Measurements from ENCODE around the gene ALG12.

GRCh38 chr22:49866134-49866533, 52.1 kb downstream of the ALG12 start:
- no peak for TF ChIP-seq CTCF (IDR thresholded peaks at IDR 0.05; ENCODE audit: insufficient read depth, low read depth, low read length)
- no peak for TF ChIP-seq EZH2 (IDR thresholded peaks at IDR 0.05; ENCODE audit: insufficient read depth, low read length)
